K562 (cell line): ENCODE data around the gene DNAH17. TPM values are rescaled to one million over a fixed set of nuclear protein-coding genes. Genes with fewer than 3 reads are reported as not detected.
"Not testable (repeated sequence)": the region's sequence is repeated elsewhere in the genome, so short reads cannot be mapped to it uniquely, and the experiment has no call there.

Experiments
- ATAC-seq: fragments of 200-7000 bp; cut with Tn5 transposase; 3 replicates; pipeline ENCODE4 v1.9.1; 2020; ENCODE audit warnings: moderate library complexity
- BruUV-seq: library from RNA; stranded (reverse); fragments of 400-500 nt; replicated peaks from 2 replicates; lab custom pipeline; 2021; lab: Mats Ljungman, UMichigan
- CTCF ChIA-PET: fragments of 300-600 bp; formaldehyde crosslinking; extraction: SDS; loops from one replicate; lab custom pipeline; 2021; ENCODE audit warnings: low intra/inter-chr PET ratio; lab: Yijun Ruan, JAX
- POLR2A ChIA-PET: fragments of 300-600, 350-650 bp; sonication (Branson Sonifier 250); formaldehyde crosslinking; extraction: SDS; loops from one replicate; lab custom pipeline; 2021; ENCODE audit warnings: antibody characterized with exemption, inconsistent platforms; lab: Yijun Ruan, JAX
- DNase-seq, 4 experiments: peaks; one replicate each; pipeline versions ENCODE4 v3.0.0 to v3.0.0-alpha.2; 2011 to 2018; ENCODE audit warnings: low spot score in 3 of 4, mixed read lengths in 3 of 4; ENCODE audit errors: extremely low read depth in 1 of 4
- FAIRE-seq: peaks from 2 replicates; lab custom pipeline; 2011; peaks lifted over from hg19 to GRCh38; lab: Jason Lieb, UNC
- H2AFZ ChIP-seq: 2 replicates; pipeline ENCODE4 v1.6.0; 2011; ENCODE audit warnings: low read depth, low read length, control low read depth, inconsistent platforms
- H3K27ac ChIP-seq: fragments of 200-600 bp; 3 replicates; pipeline ENCODE4 v1.8.0; 2011; ENCODE audit warnings: low read depth, mild to moderate bottlenecking, control low read depth, inconsistent platforms, low read length, moderate library complexity, mixed read lengths; ENCODE audit errors: extremely low read depth
- H3K27me3 ChIP-seq, 2 experiments: fragments of 300-600 bp in 1 of 2; 2 replicates in 1 of 2; 3 replicates in 1 of 2; pipeline versions ENCODE4 v1.6.0 to v1.8.0; 2011; ENCODE audit warnings: inconsistent platforms in 2 of 2, low read length in 2 of 2, mild to moderate bottlenecking in 1 of 2, mixed read lengths in 1 of 2, moderate library complexity in 1 of 2; ENCODE audit not compliant: control insufficient read depth in 2 of 2, insufficient read depth in 2 of 2
- H3K36me3 ChIP-seq: fragments of 300-600 bp; 3 replicates; pipeline ENCODE4 v1.8.0; 2011; ENCODE audit warnings: mild to moderate bottlenecking, low read length, inconsistent platforms; ENCODE audit not compliant: control insufficient read depth, insufficient read depth
- H3K4me1 ChIP-seq, 2 experiments: fragments of 200-600 bp in 1 of 2; replicated peaks in 1 of 2; 2 replicates in 1 of 2; 3 replicates in 1 of 2; pipeline versions ENCODE4 v1.5.1 to v1.8.0; 2011; ENCODE audit warnings: inconsistent platforms in 2 of 2, low read length in 2 of 2, mild to moderate bottlenecking in 1 of 2, mixed read lengths in 1 of 2, moderate library complexity in 1 of 2; ENCODE audit not compliant: control insufficient read depth in 2 of 2, insufficient read depth in 2 of 2
- H3K4me2 ChIP-seq: 2 replicates; pipeline ENCODE4 v1.6.1; 2011; ENCODE audit warnings: low read length, control low read depth, inconsistent platforms, mixed read lengths; ENCODE audit not compliant: insufficient read depth
- H3K4me3 ChIP-seq: fragments of 200-600 bp; sonication (generic), shearing (Covaris generic); 2 replicates; pipeline ENCODE4 v1.5.1; 2016; ENCODE audit warnings: control low read depth, inconsistent platforms
- H3K79me2 ChIP-seq: fragments of 200-600 bp; 3 replicates; pipeline ENCODE4 v1.8.0; 2011; ENCODE audit warnings: low read length, inconsistent platforms; ENCODE audit not compliant: control insufficient read depth, insufficient read depth
- H3K9ac ChIP-seq, 2 experiments: 2 replicates each; pipeline versions ENCODE4 v1.6.0 to v1.6.1; 2011; ENCODE audit warnings: low read depth in 2 of 2, low read length in 2 of 2, control low read depth in 1 of 2, inconsistent platforms in 1 of 2, mild to moderate bottlenecking in 1 of 2, mixed read lengths in 1 of 2; ENCODE audit not compliant: insufficient read depth in 1 of 2
- H3K9me1 ChIP-seq: one replicate; pipeline ENCODE4 v1.6.0; 2011; ENCODE audit warnings: inconsistent platforms, mild to moderate bottlenecking, low read length, moderate library complexity; ENCODE audit not compliant: control insufficient read depth, insufficient read depth
- H3K9me3 ChIP-seq: replicated peaks from 2 replicates; pipeline ENCODE4 v1.5.1; 2011; ENCODE audit warnings: low read depth, low read length, inconsistent platforms; ENCODE audit not compliant: control insufficient read depth, insufficient read depth
- H4K20me1 ChIP-seq: replicated peaks from 2 replicates; pipeline ENCODE4 v1.6.1; 2011; ENCODE audit warnings: low read length, inconsistent platforms, mixed read lengths; ENCODE audit not compliant: control insufficient read depth, insufficient read depth
- CBFA2T2 ChIP-seq: fragments of 450-650 bp; conservative IDR thresholded peaks from 2 replicates; pipeline ENCODE4 v1.6.1; 2017; ENCODE audit warnings: mild to moderate bottlenecking
- CBFA2T3 ChIP-seq: fragments of 450-650 bp; IDR thresholded peaks from 2 replicates; pipeline ENCODE4 v1.6.1; 2017
- CEBPG ChIP-seq, 3 experiments: fragments of 200-800 bp in 1 of 3; sonication (Bioruptor generic) in 1 of 3; sonication (generic) in 1 of 3; formaldehyde crosslinking in 1 of 3; IDR thresholded peaks in 2 of 3; conservative IDR thresholded peaks in 1 of 3; 2 replicates each; pipeline versions ENCODE4 v1.6.1 to v1.8.0; 2016 to 2022; ENCODE audit warnings: missing compliant biosample characterization in 2 of 3, missing genetic modification characterization in 2 of 3, mild to moderate bottlenecking in 1 of 3, missing genetic modification reagents in 1 of 3
- CTBP1 ChIP-seq: fragments of 450-650 bp; IDR thresholded peaks from 2 replicates; pipeline ENCODE4 v1.6.1; 2016; ENCODE audit warnings: borderline replicate concordance
- TAL1 ChIP-seq: fragments of 450-650 bp; IDR thresholded peaks from 2 replicates; pipeline ENCODE4 v1.6.1; 2016; ENCODE audit warnings: mild to moderate bottlenecking
- WGBS: fragments of 100-300 bp; shearing (Covaris generic); methylation state at CpG from one replicate; pipeline ENCODE4 v1.1.6; 2016; ENCODE audit warnings: low coverage, mixed read lengths; ENCODE audit not compliant: insufficient coverage; ENCODE audit errors: missing lambda C conversion rate; 5-methylcytosine and 5-hydroxymethylcytosine counted together
- in situ Hi-C: fragments of 300-500 bp; cut with MboI; formaldehyde crosslinking; loops from 4 replicates; pipeline ENCODE4 v1.15.0; 2018; ENCODE audit warnings: inconsistent platforms, mixed read lengths
- intact Hi-C: fragments of 100-400 bp; cut with micrococcal nuclease; formaldehyde crosslinking; loops from 2 replicates; pipeline ENCODE4 v1.14.2; 2022
- polyA plus RNA-seq, 8 experiments: library from polyadenylated mRNA; depleted of rRNA in 4 of 8; stranded (reverse) in 5 of 8; unstranded in 3 of 8; fragments of >200 nt; fragmentation: Nextera tagmentation in 2 of 8; fragmentation: Illumina TruSeq in 1 of 8; extraction: Ambion mirVana in 2 of 8; extraction: Trizol in 1 of 8; gene quantifications; 2 replicates each; pipeline versions ENCODE4 v1.2.1 to v1.2.3, GENCODE V29; 2011 to 2014; ENCODE audit warnings: inconsistent platforms in 1 of 8, missing spikeins in 1 of 8
- total RNA-seq, 7 experiments: library from RNA; depleted of rRNA in 6 of 7; stranded (reverse); fragments of >200 nt in 6 of 7; fragmentation: Illumina TruSeq in 2 of 7; extraction: Trizol in 2 of 7; gene quantifications; 2 replicates each; pipeline versions ENCODE4 v1.2.1 to v1.2.3, GENCODE V29; 2011 to 2021; ENCODE audit warnings: low replicate concordance in 1 of 7

The DNAH17 gene
- total and polyA plus RNA-seq, 9 of the 15 experiments (the other 6 are each of a cell fraction or from before 2014, with no cell fraction given), result under 0.01 to 0.06 (median 0.03) TPM; not detected in 5

GRCh38 chr17:78466786-78467715 is 110.1 kb downstream of the DNAH17 start (continued):
- TF ChIP-seq CTBP1 (no peak), CEBPG (CRISPR knock-in tag; IDR thresholded peaks at IDR 0.05) (no peak), CEBPG (tag; conservative IDR thresholded peaks at IDR 0.05 in 1 of 2, IDR thresholded peaks at IDR 0.05 in 1 of 2) (no peak)

GRCh38 chr17:78466109-78466785 is 110.9 kb downstream of the DNAH17 start:
- H4K20me1 ChIP-seq, H3K79me2 ChIP-seq, H3K4me1 ChIP-seq, DNase-seq, intact Hi-C loops, in situ Hi-C loops, H3K9me1 ChIP-seq, H2AFZ ChIP-seq, H3K9me3 ChIP-seq, H3K4me3 ChIP-seq, BruUV-seq, FAIRE-seq, H3K36me3 ChIP-seq, CTCF ChIA-PET, H3K27ac ChIP-seq, H3K4me2 ChIP-seq, ATAC-seq: not testable (repeated sequence)
- H3K9ac ChIP-seq, result 0 out of 4 replicates have a peak overlapping the region, but pooled peaks of 1 of the 2 experiments have one; percentile 20
- TF ChIP-seq CBFA2T2, result 0 out of 2 replicates have a peak, but pooled peaks have one; percentile 14
- TF ChIP-seq TAL1, result peak; percentile 16; the same call in 1 of the 2 replicates
- TF ChIP-seq CBFA2T3, result peak; percentile 46; the same call in 1 of the 2 replicates
- WGBS, result 25% methylated on average over 17 of the region's 19 CpGs
- peaks cover 48 to 62% of the 10 kb centered on the region in 2 experiments for H3K27me3 ChIP-seq
- POLR2A ChIA-PET, result interaction anchor here (0.6 kb wide), 1 partner anchor 210 kb away, joined by 4 read pairs; no protein-coding TSS in a partner anchor
